GM12873 (cell line): Measurements from ENCODE around the gene KCTD2.

ENCODE experiments used
- TF ChIP-seq, protein P1 (sequence below): IDR thresholded peaks from 2 replicates; pipeline ENCODE4 v1.5.1; 2012; ENCODE audit warnings: low read depth, mild to moderate bottlenecking, moderate library complexity, low read length, control low read depth; ENCODE audit not compliant: insufficient read depth; ENCODE audit errors: missing control alignments

KCTD2 gene

DNA sequence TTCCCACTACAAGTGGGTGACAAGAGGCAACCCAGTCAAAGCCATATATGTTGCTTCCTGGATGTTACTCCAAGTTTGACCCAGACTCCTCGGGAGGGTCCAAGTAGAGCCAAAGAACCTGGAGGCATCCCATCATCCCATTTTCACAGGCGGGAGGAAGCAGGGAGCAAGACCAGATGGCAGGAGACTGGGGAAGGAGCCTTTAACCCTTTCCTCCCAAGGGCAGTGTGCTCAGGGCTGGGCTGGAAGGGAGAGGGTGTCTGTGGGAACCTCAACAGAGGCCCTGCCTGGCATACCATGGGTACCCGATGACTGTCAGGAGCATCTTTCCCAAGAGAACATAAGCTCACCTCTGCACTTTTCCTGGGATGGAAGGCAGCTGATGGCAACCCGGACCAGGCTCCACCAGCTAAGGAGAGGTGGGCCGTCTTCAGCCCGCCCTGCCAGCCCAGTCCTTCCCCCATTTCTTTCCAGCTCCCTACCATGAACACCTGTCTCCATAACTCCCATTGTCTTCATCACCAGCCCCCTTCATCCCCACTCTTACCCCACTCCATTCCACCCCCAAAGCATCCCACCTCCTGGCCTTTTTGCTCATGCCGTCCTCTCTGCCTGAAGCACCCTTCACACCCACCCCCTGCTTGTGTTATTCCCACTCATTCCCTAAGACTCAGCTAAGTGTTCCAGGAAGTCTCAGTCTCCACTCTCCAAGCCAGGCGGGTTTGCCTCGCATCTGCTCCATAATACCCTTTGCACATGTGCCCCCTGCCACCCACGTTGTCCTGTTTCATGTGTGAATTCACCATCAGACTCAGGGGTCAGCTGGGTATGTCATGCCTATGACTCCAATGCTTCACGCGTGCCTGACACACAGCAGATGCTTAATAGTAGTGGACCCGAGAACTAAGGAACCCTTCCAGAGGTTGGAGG lies 34.9 kb downstream of the KCTD2 start:
- TF ChIP-seq, protein P1, sequence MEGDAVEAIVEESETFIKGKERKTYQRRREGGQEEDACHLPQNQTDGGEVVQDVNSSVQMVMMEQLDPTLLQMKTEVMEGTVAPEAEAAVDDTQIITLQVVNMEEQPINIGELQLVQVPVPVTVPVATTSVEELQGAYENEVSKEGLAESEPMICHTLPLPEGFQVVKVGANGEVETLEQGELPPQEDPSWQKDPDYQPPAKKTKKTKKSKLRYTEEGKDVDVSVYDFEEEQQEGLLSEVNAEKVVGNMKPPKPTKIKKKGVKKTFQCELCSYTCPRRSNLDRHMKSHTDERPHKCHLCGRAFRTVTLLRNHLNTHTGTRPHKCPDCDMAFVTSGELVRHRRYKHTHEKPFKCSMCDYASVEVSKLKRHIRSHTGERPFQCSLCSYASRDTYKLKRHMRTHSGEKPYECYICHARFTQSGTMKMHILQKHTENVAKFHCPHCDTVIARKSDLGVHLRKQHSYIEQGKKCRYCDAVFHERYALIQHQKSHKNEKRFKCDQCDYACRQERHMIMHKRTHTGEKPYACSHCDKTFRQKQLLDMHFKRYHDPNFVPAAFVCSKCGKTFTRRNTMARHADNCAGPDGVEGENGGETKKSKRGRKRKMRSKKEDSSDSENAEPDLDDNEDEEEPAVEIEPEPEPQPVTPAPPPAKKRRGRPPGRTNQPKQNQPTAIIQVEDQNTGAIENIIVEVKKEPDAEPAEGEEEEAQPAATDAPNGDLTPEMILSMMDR, result no peak

DNA sequence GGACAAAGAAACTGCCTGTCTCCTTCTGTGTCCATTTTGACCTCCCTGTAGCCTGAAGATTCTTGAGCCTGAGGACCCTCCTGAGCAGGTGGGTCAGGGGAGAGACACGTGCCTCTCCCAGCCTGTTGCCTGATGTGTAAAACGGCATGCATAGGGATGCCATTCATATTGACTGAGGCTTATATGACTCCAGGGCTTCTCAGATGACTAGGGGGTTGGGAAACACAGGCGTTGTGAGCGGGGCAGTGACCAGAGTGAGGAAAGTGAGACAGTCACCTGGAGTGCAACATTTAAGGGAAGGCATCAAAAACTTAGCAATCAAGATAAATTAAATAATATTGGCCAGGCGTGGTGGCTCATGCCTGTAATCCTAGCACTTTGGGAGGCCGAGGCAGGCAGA lies 35.7 kb downstream of the KCTD2 start:
- TF ChIP-seq, protein P1, result no peak

DNA sequence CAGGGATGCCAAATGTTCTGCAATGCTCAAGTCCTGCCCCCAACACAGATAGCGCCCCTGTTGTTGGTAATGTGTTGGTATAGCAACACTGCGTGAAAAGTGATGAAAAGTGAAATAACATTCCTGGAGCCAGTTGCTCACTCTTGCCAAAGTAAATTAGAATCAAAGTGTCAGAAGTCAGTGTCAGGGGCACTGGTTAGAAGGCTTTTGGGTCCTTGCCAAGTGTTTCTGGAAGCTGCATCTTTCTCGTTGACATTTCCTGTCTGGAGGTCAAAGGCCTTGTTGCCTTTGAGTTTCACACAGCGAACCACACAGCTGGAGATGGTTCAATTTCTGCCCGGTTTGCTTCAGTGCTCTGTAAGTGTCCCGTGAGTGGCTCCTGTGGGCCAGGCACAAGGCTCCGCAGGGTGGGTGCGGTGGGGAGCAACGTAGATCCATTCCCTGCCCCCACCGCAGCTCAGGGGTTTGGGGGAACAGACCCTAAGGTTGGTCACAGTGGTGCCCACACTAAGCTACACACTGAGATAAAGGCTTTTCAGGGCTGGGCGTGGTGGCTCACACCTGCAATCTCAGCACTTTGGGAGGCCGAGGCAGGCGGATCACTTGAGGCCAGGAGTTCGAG lies 37.1 kb downstream of the KCTD2 start:
- TF ChIP-seq, protein P1, result no peak

DNA sequence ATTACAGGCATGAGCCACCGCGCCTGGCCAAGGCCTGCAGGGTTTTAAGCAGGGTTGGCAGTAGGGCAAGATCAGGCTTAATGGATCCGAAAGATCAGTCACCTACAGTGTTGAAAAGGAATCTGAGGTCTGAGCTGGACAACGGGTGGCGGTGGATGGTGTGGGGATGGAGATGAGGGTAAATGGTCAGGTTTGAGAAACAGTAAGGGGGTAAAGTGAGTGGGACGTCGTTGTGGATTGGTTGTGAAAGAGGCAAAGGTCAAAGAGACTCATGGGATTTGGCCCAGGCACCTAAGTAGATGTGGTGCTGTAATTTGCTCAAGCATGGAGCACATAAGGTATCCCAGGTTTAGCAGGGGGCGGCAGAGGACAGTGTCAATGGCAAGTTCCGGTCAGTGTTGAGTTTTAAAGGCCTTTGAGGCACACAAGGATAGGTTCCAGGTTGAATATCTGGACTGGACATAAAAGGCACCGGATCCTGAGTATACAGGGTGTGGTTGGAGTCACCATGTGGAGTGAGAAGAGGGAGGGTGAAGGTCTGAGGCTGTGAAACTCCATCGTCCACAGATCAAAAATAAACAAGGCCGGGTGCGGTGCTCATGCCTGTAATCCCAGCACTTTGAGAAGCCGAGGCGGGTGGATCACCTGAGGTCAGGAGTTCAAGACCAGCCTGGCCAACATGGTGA lies 39.6 kb downstream of the KCTD2 start:
- TF ChIP-seq, protein P1, result no peak

DNA sequence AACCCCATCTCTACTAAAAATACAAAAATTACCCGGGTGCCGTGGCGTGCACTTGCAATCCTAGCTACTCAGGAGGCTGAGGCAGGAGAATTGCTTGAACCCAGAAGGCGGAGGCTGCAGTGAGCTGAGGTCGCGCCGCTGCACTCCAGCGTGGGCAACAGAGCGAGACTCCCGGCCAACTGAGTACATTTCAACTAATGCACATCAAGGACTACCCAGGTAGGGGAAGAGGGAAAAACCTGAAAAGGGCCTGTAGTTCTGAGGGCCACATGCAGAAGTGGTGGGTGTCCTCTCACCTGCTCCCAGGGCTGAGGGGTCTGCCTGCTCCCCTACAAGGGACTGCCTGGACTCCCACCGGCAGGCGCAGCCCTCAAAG lies 40.1 kb downstream of the KCTD2 start:
- TF ChIP-seq, protein P1, result no peak

DNA sequence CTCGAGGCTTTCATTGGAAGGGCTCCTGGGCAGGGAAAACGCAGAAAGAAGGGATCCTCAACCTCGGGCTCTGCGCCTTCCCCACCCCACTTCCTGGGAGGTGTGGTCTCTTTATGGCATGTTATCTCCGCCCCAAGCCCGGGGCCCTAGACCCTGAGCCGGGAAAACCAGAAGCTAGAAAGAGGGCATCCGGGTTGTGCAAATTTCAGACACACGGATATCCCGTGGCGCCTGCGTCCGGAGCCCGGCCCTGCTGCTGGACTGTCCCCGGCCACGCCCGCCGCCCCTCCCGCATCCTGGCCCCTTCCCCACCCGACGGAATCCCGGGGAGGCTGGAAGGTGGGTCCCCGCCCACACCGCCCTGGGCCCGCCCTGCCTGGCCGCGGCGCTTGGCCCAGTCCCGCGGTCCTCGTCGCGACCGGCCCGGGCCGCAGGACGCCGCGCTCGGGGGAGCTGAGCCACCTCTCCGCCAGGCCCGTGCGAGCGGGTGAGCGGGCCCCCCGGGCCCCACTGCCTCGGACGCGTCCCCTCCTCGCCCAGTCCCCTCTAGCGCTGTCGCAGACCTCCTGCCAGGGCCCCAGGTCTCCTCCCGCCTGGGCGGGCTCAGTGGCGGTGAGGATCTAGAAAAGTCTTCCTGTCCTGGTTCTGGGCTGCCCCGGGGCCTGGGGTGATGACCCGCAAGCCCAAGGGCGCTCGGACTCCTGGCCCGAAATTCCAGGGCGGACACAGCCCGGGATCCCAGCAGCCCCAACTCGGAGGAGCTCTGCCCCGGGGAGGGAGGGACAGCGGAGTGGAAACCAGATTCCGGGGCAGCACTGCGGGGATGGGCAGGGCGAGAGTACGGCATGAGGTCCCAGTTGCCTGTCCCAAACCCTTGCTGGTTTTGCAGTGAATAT lies 40.8 kb downstream of the KCTD2 start, which contains the start of gene SLC16A5:
TSS of gene SLC16A5 (plus strand) at position 397 of the 896 bp plus-strand sequence. CDS start 5,683 bp downstream, outside the sequence.
- TF ChIP-seq, protein P1, result no peak
